Subcutaneous adipose tissue (tissue), 4 donors: ENCODE results near the gene FITM2. TPM values are rescaled to one million over a fixed set of nuclear protein-coding genes. Genes with fewer than 3 reads are reported as not detected.

Experiments used
- total RNA-seq, 4 donors: library from RNA; depleted of rRNA; stranded (reverse); fragments of >200 nt; gene quantifications; one replicate each; pipeline ENCODE4 v1.1.0, GENCODE V29; 2016
- TF ChIP-seq, protein P1 (sequence below): fragments of 450-650 bp; IDR thresholded peaks from one replicate; pipeline ENCODE4 v1.5.1; 2016; ENCODE audit warnings: low read depth, mild to moderate bottlenecking, control low read depth, antibody characterized with exemption, moderate library complexity

Gene FITM2
- total RNA-seq, 4 donors from 2014 or later = 10.9 to 37.3 (median 24.0) TPM

DNA sequence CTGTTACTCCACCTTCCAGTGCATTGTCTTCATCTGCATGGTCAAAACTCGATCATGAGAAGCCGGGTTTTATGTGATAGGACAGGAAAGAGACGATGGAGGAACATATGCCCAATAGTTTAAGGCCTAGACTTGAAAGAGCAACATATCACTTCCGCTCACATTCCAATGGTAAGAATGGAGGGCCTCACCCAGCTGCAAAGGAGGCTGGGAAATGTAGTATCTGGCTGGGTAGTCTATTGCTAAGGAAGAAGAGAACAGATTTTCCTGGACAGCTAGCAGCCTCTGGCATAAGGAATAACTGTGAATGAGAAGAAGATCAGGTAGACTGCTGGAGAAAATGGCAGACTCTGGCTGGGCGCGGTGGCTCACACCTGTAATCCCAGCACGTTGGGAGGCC, 19.2 kb downstream of the FITM2 start:
- TF ChIP-seq, protein P1, sequence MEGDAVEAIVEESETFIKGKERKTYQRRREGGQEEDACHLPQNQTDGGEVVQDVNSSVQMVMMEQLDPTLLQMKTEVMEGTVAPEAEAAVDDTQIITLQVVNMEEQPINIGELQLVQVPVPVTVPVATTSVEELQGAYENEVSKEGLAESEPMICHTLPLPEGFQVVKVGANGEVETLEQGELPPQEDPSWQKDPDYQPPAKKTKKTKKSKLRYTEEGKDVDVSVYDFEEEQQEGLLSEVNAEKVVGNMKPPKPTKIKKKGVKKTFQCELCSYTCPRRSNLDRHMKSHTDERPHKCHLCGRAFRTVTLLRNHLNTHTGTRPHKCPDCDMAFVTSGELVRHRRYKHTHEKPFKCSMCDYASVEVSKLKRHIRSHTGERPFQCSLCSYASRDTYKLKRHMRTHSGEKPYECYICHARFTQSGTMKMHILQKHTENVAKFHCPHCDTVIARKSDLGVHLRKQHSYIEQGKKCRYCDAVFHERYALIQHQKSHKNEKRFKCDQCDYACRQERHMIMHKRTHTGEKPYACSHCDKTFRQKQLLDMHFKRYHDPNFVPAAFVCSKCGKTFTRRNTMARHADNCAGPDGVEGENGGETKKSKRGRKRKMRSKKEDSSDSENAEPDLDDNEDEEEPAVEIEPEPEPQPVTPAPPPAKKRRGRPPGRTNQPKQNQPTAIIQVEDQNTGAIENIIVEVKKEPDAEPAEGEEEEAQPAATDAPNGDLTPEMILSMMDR = no peak

DNA sequence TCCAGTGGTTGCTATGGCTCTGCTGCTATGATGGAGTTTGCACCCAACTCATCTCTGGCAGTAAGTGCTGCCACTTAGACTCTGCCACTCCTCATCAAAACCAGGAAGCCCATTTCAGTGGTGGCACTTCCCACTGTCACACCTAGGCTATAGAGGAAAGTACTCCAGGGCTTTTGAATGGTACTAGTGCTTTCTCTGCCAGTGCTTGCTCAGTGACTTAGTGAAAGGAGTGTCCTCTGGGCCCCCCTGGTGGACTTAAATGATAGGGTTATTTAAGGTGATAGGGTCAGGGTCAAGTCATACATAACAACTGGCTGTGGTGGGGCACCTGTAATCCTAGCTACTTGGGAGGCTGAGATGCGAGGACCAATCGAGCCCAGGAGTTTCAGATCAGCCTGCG, 22.8 kb downstream of the FITM2 start:
- TF ChIP-seq, protein P1 = no peak

DNA sequence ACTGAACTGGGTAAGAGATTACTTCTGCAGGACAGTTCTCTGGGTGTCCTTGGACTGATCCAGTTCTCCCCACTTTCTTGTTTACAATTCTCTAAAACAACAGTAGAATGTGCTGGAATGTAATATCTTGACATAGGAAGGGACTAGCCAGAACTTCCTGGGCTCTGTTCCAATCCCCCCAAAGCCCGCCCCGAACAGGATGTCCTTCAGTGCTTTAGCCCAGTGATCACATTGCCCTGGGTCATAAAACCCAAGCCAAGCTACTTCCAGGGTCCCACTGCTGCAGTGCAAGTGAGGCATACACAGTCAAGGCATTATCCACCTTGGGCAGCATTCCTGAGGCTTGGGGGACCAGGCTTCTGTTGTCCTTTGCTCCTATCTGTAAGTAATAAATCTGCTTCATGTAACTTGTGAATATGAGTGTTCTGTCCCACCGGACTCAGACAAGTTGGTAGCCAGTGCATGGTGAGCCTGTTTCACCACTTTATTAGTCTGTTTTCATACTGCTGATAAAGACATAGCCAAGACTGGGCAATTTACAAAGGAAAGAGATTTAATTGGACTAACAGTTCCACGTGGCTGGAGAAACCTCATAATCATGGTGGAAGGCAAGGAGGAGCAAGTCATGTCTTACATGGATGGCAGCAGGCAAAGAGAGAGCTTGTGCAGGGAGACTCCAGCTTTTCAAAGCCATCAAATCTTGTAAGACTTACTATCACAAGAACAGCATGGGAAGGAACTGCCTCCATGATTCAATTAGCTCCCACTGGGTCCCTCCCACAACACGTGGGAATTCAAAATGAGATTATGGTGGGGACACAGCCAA, 23.5 kb downstream of the FITM2 start:
- TF ChIP-seq, protein P1 = no peak

DNA sequence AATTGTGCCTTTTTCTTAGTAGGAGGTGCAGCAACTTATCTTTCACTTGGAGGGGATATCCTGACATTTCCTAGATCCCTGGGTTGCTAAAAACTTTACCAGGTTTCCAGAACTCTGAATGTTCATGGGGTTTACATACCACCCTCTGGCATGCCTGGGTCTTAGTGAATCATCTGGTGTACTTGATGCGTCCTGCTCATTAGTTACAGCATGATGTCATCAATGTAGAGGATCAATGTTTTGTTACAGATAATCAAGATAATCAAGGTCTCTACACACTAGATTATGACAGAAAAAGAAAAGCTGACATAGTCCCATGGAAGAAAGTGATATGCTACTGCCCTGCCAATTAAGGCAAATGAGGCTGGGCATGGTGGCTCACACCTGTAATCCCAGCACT, 27.0 kb downstream of the FITM2 start:
- TF ChIP-seq, protein P1 = no peak

DNA sequence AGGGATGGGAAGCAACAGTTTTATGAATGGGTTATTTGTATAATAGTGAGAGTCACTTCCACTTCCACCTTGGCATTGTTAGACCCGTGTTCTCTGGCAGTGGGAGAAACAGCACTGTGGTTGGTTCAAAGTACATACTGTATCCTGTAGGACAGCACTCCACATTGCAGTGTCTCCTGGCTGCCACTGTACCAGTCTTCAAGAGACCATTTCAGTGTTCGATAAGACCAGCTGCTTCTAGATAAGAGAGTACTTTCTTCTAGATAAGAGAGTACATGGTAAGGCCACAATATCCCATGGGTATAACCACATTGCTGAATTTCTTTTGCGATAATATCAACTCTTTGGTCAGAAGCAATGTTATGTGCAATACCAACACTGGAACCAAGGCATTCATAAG, 28.8 kb downstream of the FITM2 start:
- TF ChIP-seq, protein P1 = no peak

DNA sequence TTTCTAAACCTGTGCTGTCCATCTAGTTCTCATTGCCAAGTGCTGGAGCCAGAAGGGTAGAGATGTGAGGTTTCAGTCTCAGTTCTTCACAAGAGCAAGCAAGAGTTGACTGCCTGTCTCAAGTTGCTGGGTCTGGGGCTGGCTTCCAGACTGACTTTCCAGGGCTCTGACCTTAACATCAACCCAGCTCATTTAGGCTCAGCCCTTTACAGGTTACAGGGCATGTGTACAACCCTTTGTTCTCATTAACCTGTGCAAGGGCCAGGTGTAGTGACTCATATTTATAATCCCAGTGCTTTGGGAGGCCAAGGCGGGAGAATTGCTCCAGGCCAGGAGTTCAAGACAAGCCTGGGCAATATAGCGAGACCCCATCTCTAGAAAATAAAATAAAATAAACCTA, 30.6 kb downstream of the FITM2 start:
- TF ChIP-seq, protein P1 = no peak

DNA sequence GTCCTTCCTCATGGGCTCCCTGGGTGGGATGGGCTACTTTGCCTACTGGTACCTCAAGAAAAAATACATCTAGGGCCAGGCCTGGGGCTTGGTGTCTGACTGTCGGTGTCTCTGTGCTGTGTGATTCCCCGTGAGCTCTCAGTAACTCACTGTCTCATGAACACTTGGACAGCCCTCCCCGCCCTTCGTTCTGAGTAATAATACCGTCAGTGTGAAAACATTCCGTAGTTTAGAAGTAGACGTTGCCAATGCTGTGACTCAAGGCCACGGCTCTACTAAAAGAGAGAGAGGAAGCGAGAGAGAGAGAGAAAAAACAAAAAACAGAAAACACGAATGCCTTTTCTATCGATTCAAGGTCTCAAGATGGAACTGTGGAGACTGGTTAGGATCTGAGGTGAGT, 31.8 kb downstream of the FITM2 start:
- TF ChIP-seq, protein P1 = no peak
